SJCRH30 (cell line): ENCODE data around the gene PP2D1. TPM values are rescaled to one million over a fixed set of nuclear protein-coding genes. Genes with fewer than 3 reads are reported as not detected.
A peak's percentile ranks its signal among the peaks of the same experiment; 100 is the strongest.
"Not testable (repeated sequence)": the region's sequence is repeated elsewhere in the genome, so short reads cannot be mapped to it uniquely, and the experiment has no call there.

ENCODE experiments used
- DNase-seq, 2 experiments: peaks; one replicate each; pipeline ENCODE4 v3.0.0-alpha.2; 2015 to 2020
- H3K27ac ChIP-seq: fragments of 250-450 bp; sonication (Bioruptor Pico); 2 replicates; pipeline ENCODE4 v1.5.1; 2020; ENCODE audit warnings: mild to moderate bottlenecking, moderate library complexity
- H3K27me3 ChIP-seq: fragments of 250-450 bp; sonication (Bioruptor Pico); 2 replicates; pipeline ENCODE4 v1.5.1; 2020; ENCODE audit warnings: mild to moderate bottlenecking, moderate library complexity
- H3K36me3 ChIP-seq: fragments of 250-450 bp; sonication (Bioruptor Pico); 2 replicates; pipeline ENCODE4 v1.5.1; 2020; ENCODE audit warnings: mild to moderate bottlenecking, moderate library complexity
- H3K4me1 ChIP-seq: fragments of 250-450 bp; sonication (Bioruptor Pico); 2 replicates; pipeline ENCODE4 v1.5.1; 2020; ENCODE audit warnings: mild to moderate bottlenecking, moderate library complexity
- H3K4me3 ChIP-seq: fragments of 250-450 bp; sonication (Bioruptor Pico); 2 replicates; pipeline ENCODE4 v1.5.1; 2020; ENCODE audit warnings: mild to moderate bottlenecking, moderate library complexity
- H3K9me3 ChIP-seq: fragments of 250-450 bp; sonication (Bioruptor Pico); replicated peaks from 2 replicates; pipeline ENCODE4 v1.5.1; 2020; ENCODE audit warnings: mild to moderate bottlenecking, moderate library complexity
- total RNA-seq: library from RNA; depleted of rRNA; stranded (reverse); fragments of >200 nt; shearing (Covaris generic); gene quantifications from 2 replicates; pipeline ENCODE4 v1.2.3, GENCODE V29; 2014

Gene PP2D1
- total RNA-seq, 1 experiment from 2014 or later = not detected

DNA sequence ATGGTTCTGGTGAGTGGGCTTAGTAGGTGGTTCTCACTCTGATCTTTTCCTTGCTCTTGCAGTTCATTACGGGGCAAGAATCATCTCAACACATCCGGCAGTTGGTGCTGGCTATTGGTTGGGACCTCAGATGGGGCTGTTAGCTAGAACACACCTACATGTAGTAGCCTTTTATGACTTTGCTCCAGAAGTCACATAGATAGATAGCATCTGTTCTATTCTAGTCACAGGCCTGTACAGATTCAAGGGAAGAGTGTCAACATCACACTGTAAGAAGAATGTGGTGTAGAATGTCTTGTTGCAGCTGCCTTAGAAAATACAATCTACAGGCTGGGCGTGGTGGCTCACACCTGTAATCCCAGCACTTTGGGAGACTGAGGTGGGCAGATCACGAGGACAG, 50.1 kb downstream of the PP2D1 start:
- Histone ChIP-seq H3K27me3 (no peaks in the 10 kb centered on the region), H3K36me3 (no peaks in the 10 kb centered on the region), H3K9me3 (no peaks in the 10 kb centered on the region), H3K4me3 (no peak overlapping the region), H3K4me1 (no peaks in the 10 kb centered on the region), H3K27ac (no peak overlapping the region)
- DNase-seq = no peak

GRCh38 chr3:19960696-19961095, 51.4 kb downstream of the PP2D1 start:
- H3K27ac ChIP-seq = no peak overlapping the region
- no peaks in the 10 kb centered on the region for H3K27me3 ChIP-seq
- no peaks in the 10 kb centered on the region for H3K36me3 ChIP-seq
- no peaks in the 10 kb centered on the region for H3K9me3 ChIP-seq
- no peak overlapping the region for H3K4me3 ChIP-seq
- H3K4me1 ChIP-seq = no peaks in the 10 kb centered on the region
- no peak for DNase-seq

GRCh38 chr3:19959505-19959904, 52.6 kb downstream of the PP2D1 start:
- Histone ChIP-seq H3K4me3 (no peak overlapping the region), H3K27ac (no peak overlapping the region), H3K9me3 (no peaks in the 10 kb centered on the region), H3K27me3 (no peaks in the 10 kb centered on the region), H3K36me3 (no peaks in the 10 kb centered on the region), H3K4me1 (no peaks in the 10 kb centered on the region)
- DNase-seq = no peak

DNA sequence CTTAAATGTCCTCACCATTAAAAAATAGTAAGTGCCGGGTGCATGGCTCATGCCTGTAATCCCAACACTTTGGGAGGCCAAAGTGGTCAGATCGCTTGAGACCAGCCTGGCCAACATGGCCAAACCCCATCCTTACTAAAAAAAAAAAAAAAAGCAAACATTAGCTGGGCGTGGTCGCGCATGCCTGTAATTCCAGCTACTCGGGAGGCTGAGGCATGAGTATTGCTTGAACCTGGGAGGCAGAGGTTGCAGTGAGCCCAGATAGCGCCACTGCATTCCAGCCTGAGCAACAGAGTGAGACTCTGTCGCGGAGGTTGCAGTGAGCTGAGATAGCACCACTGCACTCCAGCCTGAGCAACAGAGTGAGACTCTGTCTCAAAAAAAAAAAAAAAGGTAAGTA, 54.7 kb downstream of the PP2D1 start:
- H3K4me3 ChIP-seq, H3K9me3 ChIP-seq, H3K27ac ChIP-seq, H3K27me3 ChIP-seq, H3K4me1 ChIP-seq, DNase-seq, H3K36me3 ChIP-seq: not testable (repeated sequence)

- H3K27me3 ChIP-seq = no peaks in the 10 kb centered on the region
- DNase-seq = no peak
- H3K4me1 ChIP-seq = no peaks in the 10 kb centered on the region
- no peak overlapping the region for H3K27ac ChIP-seq
- H3K9me3 ChIP-seq = no peaks in the 10 kb centered on the region
- H3K36me3 ChIP-seq = peaks cover 3% of the 10 kb centered on the region; the same call in 1 of the 2 replicates
- no peak overlapping the region for H3K4me3 ChIP-seq
Observed at GRCh38 chr3:19954676-19955075, 57.4 kb downstream of the PP2D1 start.

DNA sequence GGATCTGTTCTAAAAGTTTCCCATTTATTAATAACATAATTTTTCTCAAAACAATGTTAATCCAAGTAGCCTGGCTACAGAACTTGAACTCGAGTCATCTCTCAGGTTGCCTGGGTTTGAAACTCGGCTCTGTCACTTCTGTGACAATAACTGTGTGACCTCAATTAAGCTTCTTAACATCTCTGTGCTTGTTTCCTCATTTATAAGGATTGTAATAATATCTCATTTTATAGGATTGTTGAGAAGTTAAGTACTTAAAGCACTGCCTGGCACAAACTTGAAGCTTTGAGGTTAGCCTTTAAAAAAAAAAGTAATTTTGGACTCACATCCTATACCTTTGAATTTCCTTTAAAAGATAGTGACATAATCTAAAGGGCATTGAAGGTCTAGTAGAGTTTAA, 61.7 kb downstream of the PP2D1 start:
- no peak for DNase-seq
- Histone ChIP-seq H3K36me3 (peaks cover 3% of the 10 kb centered on the region; the same call in 1 of the 2 replicates), H3K4me1 (no peaks in the 10 kb centered on the region), H3K9me3 (no peaks in the 10 kb centered on the region), H3K4me3 (no peak overlapping the region), H3K27me3 (no peaks in the 10 kb centered on the region), H3K27ac (no peak overlapping the region)

DNA sequence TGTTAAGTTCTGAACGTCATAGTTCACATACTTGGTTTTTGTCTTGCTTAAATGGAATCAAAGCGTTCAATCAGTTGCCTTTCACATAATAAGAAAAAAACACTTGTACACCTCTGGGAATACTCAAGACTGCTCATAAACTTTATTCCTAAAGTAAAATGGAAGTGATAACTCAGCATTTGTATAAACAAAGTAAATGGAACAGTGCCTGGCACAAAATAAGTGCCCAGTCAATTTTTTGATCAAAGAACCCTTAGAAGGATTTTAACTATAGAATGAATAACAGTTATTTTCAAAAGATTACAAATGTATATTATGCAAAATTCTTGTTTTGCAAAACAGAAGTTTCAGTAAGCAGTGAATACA, 63.9 kb downstream of the PP2D1 start:
- H3K9me3 ChIP-seq = no peaks in the 10 kb centered on the region
- H3K27me3 ChIP-seq = no peaks in the 10 kb centered on the region
- H3K36me3 ChIP-seq = 0 out of 2 replicates have a peak, but pooled peaks cover 3% of the 10 kb centered on the region
- peak overlapping the region; percentile 99 for H3K4me3 ChIP-seq
- H3K4me1 ChIP-seq = no peaks in the 10 kb centered on the region
- DNase-seq = no peak
- no peak overlapping the region for H3K27ac ChIP-seq

DNA sequence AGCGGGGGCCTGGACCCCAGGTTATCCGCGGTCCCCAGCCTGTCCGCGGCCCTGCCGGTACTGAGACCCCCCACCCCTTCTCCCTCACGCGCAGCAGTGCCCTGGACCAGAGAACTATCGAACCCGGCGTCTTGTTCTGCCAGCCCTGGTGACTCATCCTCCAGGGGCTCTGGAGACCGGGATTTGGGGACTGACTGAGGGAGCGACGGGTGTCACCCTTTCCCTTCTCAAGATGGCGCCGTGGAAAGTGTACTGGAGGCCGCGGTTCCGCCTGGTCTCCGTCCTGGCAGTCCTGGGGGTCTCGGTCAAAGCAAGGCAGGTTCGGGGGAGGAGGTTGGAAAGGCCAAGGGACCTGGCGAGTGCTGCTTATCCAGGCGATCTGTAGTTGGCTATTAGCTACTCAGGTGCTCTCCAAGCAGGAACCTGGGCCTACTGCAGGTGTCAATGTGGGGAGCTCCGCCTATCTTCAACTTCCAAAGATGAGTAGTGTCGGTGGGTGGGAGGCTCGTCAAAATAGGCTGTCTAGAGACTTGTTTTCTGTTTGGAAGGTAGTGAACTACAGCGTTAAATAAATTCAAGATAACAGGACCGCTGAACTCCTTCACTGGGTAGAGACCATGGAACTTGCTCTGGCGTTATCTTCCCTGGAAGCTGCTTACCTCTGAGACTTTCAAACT, 64.4 kb downstream of the PP2D1 start:
- Histone ChIP-seq H3K4me3 (peak overlapping the region; percentile 99), H3K4me1 (no peaks in the 10 kb centered on the region), H3K27ac (peak overlapping the region; percentile 76), H3K27me3 (no peaks in the 10 kb centered on the region), H3K9me3 (no peaks in the 10 kb centered on the region), H3K36me3 (0 out of 2 replicates have a peak, but pooled peaks cover 3% of the 10 kb centered on the region)
- DNase-seq = peak; percentile 18 to 34

DNA sequence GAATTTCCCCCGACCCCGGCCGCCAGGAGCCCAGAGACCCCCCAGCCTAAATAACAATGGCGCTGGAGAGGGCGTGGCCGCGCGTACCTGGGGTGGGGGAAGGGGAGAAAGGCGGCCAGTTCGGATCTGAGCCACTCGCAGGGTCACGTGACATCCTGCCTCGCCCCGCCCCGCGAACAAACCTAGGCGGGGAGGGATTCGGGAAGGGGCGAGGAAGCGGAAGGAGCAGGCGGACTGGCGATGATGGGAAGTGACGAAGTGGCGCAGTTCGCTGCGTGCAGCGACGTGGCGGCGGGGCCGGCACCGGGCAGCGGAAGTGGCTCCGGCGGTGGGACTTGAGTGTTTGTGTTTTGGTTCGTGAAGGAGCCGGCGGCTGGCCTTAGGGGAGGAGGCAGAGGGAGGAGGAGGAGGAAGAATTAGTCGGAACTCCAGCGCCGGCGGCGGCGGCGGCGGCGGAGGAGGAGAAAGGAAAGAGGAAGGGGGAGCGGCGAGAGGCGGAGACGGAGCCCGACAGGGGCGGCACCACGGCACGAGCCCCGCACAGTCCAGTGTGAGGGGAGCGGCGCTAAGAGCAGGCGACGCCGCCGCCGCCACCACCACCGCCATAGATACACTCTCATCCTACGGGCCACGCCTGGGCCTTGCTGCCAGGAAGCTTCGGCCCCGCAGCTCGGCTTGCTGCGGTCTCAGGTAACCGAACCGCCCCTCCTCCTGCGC, 65.1 kb downstream of the PP2D1 start, which contains the start of gene RAB5A:
Gene RAB5A (plus strand): TSS at position 266 of the 717 bp plus-strand sequence. CDS start 3,802 bp downstream, outside the sequence.
- Histone ChIP-seq H3K4me1 (no peaks in the 10 kb centered on the region), H3K27ac (peak within 1 kb of the TSS; percentile 76), H3K36me3 (0 out of 2 replicates have a peak, but pooled peaks cover 3% of the 10 kb centered on the region), H3K9me3 (no peaks in the 10 kb centered on the region), H3K4me3 (peak within 1 kb of the TSS; percentile 99), H3K27me3 (no peaks in the 10 kb centered on the region)
- DNase-seq = peak; percentile 92 to 94

DNA sequence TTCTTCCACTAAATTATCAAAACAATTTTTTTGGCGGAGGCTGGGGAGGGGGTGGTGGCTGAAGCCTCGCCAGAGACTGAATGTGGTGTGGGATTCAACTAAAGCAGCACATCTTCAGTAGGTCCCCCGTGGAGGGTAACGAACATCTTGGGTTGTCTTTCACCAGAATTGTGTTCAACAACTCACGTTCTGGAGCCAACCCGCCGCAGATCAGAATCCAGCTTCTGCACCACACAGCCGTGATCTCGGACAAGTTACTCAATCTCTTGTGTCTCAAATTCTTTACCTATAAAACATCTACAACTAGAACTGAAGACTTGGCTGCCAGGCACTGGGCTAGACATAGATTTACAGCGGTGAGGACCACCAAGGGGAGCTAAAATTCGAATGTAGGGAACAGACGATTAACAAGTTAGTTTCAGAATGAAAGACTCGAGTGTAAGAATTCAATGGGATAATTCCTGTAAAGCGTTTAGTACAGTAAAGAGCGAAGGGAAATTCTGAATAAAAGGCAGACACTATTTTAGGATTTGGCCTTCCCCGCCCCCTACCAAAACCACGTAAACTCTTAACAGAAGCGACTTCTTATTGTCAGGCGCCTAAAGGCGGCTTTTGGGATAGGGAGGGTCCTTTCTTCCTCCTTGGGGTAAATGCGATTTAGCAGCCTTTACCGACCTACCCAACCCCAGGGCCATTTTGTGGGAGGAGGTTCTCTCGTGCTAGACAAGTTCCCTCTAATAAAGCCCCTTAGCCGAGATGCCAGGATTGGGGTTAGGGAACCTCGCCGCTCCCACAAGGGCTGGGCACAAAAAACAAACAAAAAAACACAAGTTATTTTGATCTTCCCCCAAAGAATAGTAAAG, 65.9 kb downstream of the PP2D1 start:
- peak in 1 of 2 experiments; percentile 1 for DNase-seq
- H3K27ac ChIP-seq = peak overlapping the region; percentile 76
- no peaks in the 10 kb centered on the region for H3K27me3 ChIP-seq
- H3K36me3 ChIP-seq = 0 out of 2 replicates have a peak, but pooled peaks cover 3% of the 10 kb centered on the region
- H3K4me3 ChIP-seq = peak overlapping the region; percentile 99
- no peaks in the 10 kb centered on the region for H3K9me3 ChIP-seq
- H3K4me1 ChIP-seq = no peaks in the 10 kb centered on the region

GRCh38 chr3:19945534-19945933, 66.5 kb downstream of the PP2D1 start:
- no peak for DNase-seq
- H3K27me3 ChIP-seq = no peaks in the 10 kb centered on the region
- H3K9me3 ChIP-seq = no peaks in the 10 kb centered on the region
- H3K36me3 ChIP-seq = 0 out of 2 replicates have a peak, but pooled peaks cover 2% of the 10 kb centered on the region
- H3K27ac ChIP-seq = no peak overlapping the region
- no peaks in the 10 kb centered on the region for H3K4me1 ChIP-seq
- H3K4me3 ChIP-seq = no peak overlapping the region

- no peak for DNase-seq
- Histone ChIP-seq H3K9me3 (no peaks in the 10 kb centered on the region), H3K36me3 (no peaks in the 10 kb centered on the region), H3K27ac (no peak overlapping the region), H3K27me3 (no peaks in the 10 kb centered on the region), H3K4me3 (no peak overlapping the region), H3K4me1 (no peaks in the 10 kb centered on the region)
Observed at GRCh38 chr3:19940643-19941042, 71.4 kb downstream of the PP2D1 start.

- H3K4me3 ChIP-seq = no peak overlapping the region
- H3K4me1 ChIP-seq = no peaks in the 10 kb centered on the region
- H3K27ac ChIP-seq = no peak overlapping the region
- H3K9me3 ChIP-seq = no peaks in the 10 kb centered on the region
- H3K27me3 ChIP-seq = no peaks in the 10 kb centered on the region
- no peak for DNase-seq
- no peaks in the 10 kb centered on the region for H3K36me3 ChIP-seq
Observed at GRCh38 chr3:19938295-19938627, 73.8 kb downstream of the PP2D1 start.

- Histone ChIP-seq H3K27ac (no peak overlapping the region), H3K4me3 (no peak overlapping the region), H3K4me1 (no peaks in the 10 kb centered on the region), H3K36me3 (no peaks in the 10 kb centered on the region), H3K27me3 (no peaks in the 10 kb centered on the region), H3K9me3 (no peaks in the 10 kb centered on the region)
- no peak for DNase-seq
Observed at GRCh38 chr3:19937459-19938294, 74.4 kb downstream of the PP2D1 start.
